GM19438 (cell line): ENCODE results near the gene RAPGEF3.

Experiments used
- ATAC-seq: cut with Tn5 transposase; IDR thresholded peaks from one replicate; pipeline ENCODE4 v1.9.1; 2021; ENCODE audit warnings: low read depth; ENCODE audit not compliant: unreplicated experiment

The RAPGEF3 gene

DNA sequence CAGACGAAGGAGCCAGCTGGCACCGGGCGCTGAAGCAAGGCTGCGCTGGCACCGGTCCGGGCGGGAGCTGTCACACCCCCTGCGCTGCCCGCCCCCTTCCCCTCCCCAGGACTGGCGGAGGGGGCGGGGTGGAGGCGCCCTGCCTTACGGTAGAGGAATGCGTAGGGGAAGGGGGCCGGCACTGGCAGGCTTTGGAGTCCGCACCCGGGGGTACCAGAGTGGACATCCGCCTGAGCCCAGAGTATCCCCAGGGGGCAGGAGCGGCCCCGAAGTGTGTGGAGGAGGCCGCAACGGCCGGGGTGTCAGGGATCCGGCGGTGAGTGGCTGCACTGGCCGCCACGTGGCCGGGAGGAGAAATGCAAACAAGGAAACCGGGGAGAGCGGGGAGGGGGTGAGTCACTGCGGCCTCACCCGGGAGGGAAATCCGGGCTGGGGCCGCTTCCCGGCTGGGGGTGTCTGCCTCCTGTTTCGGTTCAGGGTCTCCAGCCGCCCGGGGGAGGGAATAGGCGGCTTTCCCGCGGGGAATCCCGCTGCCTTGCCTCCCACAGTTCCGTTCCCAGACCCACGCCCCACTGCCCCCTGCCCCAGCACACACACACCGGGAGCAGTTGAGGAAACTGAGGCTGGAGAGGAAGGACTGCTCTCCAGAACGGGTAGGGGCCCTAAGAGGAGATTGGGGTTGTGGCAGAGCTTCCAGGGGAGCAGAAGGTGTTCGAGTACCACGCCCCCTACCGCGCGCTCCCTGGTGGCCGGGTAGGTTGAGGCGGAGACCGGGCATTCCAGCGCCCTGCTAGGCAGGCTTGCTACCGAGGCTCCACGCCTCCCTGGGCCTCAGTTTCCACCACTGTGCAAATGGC is at the start of gene RAPGEF3:
TSS of gene RAPGEF3 (minus strand) at position 47 of the 857 bp plus-strand sequence. CDS start 324 bp downstream, outside the sequence.
- ATAC-seq, result peak; percentile 54

DNA sequence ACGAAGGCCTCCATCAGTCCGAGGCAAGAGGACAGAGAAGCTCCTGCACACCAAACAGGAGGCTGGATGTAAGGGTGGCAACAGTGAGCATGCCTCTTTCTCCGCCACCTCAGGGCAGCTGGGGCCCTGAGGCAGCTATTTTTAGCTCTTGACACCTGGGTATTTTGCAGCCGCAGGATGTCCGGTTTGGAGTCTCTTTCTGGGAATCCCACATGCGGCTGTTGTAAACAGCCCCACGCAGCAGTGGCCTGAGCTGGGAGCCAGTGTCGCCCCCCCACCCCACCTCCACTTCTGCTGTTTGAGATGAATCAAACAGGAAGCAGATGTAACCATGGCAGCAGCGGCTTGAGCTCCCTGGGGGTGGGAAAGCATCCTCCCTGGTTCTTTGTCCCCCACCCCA is 49.4 kb upstream of the RAPGEF3 start:
- peak; percentile 32 for ATAC-seq

- no peak for ATAC-seq
Measured at GRCh38 chr12:47807338-47807737, 48.7 kb upstream of the RAPGEF3 start.

GRCh38 chr12:47805417-47805816 is 46.7 kb upstream of the RAPGEF3 start:
- no peak for ATAC-seq

DNA sequence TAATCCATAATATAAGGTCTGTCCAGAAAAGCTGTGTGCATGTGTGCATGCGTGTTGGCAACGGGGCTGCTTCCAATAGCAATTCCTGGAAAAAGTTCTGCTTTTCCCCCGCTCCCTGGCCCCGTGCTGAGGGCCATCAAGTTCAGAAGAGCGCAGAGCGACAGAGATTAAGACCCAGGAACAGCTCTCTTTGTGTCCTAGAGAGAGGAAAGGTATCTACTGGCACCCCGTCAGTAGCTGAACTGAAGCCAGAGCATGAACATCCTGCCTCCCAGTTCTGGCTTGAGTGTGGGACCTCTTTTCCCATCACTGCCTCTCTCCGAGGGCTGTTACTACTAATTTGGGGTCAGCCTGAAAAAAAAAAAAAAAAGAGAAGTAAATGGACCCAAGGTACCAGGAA is 45.5 kb upstream of the RAPGEF3 start:
- ATAC-seq, result no peak

GRCh38 chr12:47803191-47803875 is 44.7 kb upstream of the RAPGEF3 start:
- no peak for ATAC-seq

GRCh38 chr12:47802312-47802711 is 43.6 kb upstream of the RAPGEF3 start:
- ATAC-seq, result no peak

- ATAC-seq, result no peak
Measured at GRCh38 chr12:47801904-47802246, 43.2 kb upstream of the RAPGEF3 start.

DNA sequence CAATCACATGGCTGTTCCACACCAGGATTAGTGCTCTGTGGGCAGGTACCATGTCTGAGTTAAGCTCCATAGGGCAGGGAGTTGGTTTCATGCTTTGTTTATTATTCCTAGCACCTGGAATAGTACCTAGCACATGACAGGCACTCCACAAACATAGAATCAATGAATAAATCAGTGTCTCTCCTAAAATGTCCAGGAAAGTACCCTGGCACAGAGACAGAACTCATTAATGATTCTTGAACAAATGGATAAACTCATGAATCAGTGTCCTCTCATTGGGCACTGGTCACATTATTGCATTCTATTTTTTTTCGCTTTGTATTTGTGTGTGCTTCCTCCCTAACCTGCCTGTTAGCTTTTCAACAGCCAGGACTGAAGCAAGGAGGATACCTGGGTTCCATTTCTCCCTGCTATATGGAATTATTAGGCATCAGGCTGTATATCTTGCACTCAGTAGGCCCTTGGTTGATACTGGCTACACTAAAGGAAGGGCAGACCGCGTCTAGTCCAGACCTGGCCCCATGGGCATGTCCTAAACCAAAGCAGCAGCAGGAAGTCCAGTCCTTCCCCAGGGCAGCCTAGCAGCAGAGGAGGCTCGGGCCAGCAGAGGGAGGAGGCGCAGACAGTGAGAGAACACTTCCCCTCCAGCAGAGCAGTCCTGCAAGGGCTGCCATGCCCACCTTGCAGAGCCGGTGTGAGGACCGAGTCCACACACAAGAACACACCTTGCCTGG is 42.7 kb upstream of the RAPGEF3 start:
- no peak for ATAC-seq

GRCh38 chr12:47800582-47800981 is 41.9 kb upstream of the RAPGEF3 start:
- no peak for ATAC-seq

DNA sequence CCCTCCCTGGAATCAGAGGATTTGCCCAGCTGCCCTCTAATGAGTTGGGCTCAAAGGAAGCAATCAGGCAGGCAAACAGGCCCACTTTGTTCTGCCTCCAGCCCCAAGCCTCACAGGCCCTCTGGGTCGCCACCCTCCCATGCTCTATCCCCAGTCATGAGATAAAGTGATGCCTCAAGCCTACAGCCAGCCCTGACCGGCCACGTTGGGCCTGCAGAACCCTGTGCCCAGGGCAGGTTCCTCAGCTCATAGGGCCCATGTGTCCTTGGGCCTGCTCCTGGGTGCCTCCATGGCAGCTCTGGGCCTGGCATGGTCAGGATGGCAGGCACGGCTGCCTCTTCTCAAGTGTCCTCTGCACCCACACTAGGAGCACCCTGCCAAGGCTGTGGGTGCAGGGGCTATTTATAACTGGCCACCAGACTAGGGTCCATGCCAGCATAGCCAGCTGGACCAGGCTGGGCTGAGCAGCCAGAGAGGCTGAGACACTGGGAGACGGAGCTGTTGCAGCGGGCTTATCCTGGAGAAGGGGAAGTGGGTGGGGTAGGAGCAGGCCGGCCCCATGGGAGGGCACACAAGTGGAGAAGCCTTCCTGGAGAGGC is 40.8 kb upstream of the RAPGEF3 start:
- ATAC-seq, result no peak

DNA sequence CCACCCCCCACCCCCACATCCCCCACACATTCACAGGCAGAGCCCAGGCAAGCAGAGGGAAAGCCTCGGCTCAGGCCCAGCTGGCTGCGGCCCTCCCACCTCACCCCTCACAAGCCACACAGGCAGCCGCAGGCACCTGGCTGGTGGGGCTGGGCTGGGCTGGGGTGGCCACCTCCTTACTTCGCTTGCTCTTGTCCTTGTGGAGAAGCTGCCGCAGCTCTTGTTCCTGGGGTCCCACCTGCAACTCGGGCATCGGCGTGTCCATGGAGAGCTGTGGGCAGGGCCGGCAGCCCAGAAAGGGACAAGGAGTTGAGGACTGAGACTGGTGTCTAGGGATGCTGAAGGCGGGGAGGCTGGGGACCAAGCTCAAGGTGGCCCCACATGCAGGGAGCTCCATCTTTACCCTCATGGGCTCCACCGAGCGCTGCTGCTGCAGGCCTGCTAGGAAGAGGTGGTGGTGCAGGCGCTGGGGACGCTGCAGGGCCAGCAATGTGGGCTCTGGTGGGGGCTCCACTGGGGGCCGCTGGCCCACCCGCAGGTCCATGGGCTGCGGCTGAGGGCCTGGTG is 39.8 kb upstream of the RAPGEF3 start:
- ATAC-seq, result no peak

DNA sequence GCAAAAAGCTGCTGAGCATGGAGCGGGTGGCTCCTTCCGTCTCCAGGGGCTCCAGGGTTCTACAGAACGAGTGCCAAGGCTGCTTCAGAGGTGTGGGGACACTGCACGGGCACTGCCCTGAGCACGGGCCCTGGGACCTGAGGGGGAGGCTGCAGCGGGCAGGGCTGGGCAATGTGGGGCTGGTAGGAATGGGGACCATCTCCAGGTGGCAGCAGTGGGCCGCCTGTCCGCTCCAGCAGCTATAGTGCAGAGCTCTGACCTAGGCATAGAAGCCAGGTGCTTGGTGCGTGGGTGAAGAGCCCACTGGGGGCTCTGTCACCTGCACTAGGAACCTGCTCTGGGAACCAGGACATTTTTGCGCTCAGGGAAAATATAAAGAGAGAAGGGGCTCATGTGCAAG is 38.8 kb upstream of the RAPGEF3 start:
- peak; percentile 78 for ATAC-seq

GRCh38 chr12:47795814-47796411 is 37.2 kb upstream of the RAPGEF3 start:
- ATAC-seq, result no peak

DNA sequence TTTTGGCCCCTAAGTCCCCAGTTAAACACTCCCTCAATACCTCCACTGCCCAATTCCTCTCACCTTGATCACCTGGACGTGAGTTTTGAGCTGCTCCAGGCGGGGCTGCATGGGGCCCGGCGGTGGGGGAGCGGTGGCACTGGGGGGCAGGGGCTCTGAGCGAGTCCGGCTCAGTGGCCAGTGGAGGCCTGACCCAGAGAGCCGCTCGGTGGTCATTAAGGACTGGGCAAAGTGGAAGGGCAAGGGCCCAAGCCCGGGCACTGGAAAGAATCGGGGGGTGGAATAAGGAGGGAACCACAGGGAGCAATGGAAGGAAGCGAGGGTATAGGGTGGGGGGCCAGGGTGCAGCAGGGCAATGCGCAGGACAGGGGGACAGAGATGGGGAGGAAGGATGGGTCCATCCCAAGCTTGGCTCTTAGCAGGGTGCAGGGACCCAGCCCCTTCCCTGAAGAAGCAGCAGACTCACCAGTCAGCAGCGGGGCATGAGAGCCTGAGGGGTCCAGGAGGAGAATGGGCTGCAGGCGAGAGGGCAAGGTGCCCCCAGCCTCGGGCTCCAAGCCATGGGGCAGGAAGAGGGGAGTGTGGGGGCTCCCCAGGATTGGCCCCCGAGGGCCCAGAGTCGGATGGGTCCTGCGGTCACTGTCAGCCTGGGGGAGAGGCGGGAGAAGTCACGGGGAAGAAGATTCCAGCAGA is 36.6 kb upstream of the RAPGEF3 start:
- ATAC-seq, result no peak

GRCh38 chr12:47794679-47795078 is 36.0 kb upstream of the RAPGEF3 start:
- no peak for ATAC-seq

- no peak for ATAC-seq
Measured at GRCh38 chr12:47793015-47793681, 34.5 kb upstream of the RAPGEF3 start.

DNA sequence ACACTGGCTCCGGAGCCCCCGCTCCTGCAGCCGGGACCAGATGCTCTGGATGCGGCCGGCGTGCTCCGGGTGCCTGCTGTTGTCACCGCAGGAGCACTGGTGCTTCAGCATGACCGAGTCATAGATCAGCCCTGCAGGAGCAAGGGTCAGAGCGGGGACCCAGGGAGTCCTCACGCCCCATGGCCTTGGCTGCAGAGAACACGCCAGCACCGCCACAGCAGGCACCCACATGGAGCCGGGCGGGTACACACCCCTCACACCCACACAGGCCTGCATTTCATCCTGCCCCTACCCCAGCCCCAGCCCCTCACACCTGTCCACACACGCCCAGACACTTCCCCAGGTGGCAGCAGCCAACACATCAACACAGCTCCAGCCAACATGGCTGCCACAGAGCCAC is 33.2 kb upstream of the RAPGEF3 start:
- ATAC-seq, result no peak

GRCh38 chr12:47791351-47791746 is 32.7 kb upstream of the RAPGEF3 start:
- ATAC-seq, result no peak
